Renal cortex interstitium (tissue), 11 donors: ENCODE results near the gene CST9. TPM values are rescaled to one million over a fixed set of nuclear protein-coding genes. Genes with fewer than 3 reads are reported as not detected.
"Not testable (repeated sequence)": the region's sequence is repeated elsewhere in the genome, so short reads cannot be mapped to it uniquely, and the experiment has no call there.

Experiments
- DNase-seq, 11 donors: peaks; one replicate each; pipeline ENCODE4 v3.0.0-alpha.2; 2013; ENCODE audit warnings: low read depth in 9 of 11, low spot score in 4 of 11; ENCODE audit errors: extremely low read depth in 1 of 11
- polyA plus RNA-seq, 3 donors: library from polyadenylated mRNA; unstranded; fragments of 120-200 nt; gene quantifications; one replicate each; pipeline ENCODE4 v1.2.1, GENCODE V29; 2013; ENCODE audit not compliant: insufficient read length in 3 of 3

The CST9 gene
- polyA plus RNA-seq, 3 donors = 0.09 TPM; not detected in 2

DNA sequence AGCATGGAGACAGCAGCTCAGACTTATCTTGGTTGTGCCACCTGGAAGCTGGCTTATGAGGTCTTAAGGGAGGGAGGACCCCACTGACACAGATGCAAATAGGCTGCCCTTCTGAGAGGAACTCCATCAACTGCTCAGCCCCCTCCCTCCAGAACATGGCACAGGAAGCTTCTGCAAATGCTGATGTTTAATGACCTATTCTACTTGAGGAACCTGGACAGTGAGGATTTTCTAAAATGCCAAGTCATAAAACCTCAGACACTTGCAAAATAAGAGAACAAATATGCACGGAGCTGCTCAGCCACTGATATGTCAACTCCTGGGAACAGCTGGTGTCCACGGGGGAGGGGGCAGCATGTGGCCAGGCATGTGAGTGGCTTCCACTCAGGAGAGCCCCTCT is 3.5 kb downstream of the CST9 start:
- no peak for DNase-seq

DNA sequence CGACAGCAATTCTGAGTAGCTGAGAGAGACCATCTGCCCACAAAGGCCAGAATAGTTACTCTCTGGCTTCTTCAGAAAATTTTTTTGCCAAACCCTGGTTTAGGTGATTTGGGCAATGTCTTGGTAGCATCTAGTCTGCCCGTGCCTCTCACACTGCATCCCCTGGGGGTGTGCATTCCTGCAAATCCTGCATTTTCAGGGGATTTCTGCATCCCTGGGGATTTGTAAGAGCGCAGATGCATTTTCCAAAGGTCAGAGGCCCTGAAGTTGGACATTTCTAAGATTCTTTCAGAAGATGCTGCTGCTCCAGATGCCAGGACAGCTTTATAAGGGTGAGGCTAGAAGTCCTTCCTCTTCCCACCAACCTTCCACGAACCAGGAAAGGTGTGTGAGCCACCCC is 4.0 kb downstream of the CST9 start:
- DNase-seq = no peak

DNA sequence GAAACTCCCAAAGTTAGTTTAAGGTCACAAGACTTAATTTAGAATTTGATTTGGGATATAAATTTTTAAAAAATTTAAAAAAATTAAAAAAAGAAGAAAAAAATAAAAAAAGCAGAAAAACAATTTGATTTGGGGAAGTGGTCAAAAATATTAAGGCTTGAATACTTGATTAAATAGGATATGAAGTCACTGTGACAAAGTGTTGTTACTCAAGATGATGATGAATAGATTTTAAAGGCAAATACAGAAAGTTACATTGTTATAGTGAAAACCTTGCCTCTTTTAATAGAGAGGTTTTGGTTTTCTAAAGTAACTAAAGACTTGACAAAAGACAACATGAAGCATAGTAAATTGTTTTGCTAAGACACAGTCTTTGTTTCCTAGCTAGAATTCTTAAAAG is 7.2 kb downstream of the CST9 start:
- DNase-seq = no peak

- DNase-seq = no peak
Measured at GRCh38 chr20:23596579-23597250, 9.0 kb downstream of the CST9 start.

- no peak for DNase-seq
Measured at GRCh38 chr20:23595941-23596340, 9.8 kb downstream of the CST9 start.

GRCh38 chr20:23588434-23589403 is 17.0 kb downstream of the CST9 start:
- no peak for DNase-seq

GRCh38 chr20:23587631-23588030 is 18.1 kb downstream of the CST9 start:
- DNase-seq = no peak

GRCh38 chr20:23586735-23587525 is 18.8 kb downstream of the CST9 start:
- no peak for DNase-seq

GRCh38 chr20:23585808-23586734 is 19.6 kb downstream of the CST9 start:
- no peak for DNase-seq

GRCh38 chr20:23585449-23585807 is 20.3 kb downstream of the CST9 start:
- no peak for DNase-seq

DNA sequence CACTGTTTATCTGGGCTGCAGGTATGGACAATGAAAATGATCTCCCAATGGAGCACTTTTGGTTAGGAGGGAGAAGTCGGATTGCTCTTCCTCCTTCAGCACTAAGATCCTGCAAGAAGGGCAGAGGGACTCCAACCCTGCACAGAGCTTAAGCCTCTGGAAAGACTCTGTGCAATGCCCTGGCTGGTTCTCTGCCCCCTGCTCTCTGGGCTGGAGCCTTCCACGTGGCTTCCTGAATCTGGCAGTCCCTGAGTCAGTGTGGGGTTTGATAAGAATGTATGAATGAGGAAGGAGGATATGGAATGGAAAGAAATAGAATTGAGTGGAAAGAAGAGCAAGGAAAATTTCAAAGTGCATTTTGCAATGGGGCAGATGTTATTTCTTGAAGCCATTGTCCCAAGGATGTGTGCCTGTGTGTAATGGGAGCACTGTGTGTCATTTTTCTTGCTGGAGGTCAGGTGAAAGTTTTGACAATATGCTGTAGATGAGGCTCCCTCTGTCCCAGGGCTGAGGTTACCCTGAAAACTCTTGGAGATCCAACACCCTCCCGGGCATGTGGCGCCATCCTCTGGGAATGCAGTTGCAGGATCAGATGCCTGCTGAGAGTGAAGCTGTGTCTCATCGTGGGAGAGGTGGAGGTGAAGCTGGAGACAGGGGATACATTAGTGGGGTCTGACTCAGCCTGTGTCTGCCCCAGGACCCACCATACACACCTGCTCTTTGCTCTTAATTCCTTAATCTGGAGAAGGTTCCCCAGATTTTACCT is 21.1 kb downstream of the CST9 start:
- no peak for DNase-seq

DNA sequence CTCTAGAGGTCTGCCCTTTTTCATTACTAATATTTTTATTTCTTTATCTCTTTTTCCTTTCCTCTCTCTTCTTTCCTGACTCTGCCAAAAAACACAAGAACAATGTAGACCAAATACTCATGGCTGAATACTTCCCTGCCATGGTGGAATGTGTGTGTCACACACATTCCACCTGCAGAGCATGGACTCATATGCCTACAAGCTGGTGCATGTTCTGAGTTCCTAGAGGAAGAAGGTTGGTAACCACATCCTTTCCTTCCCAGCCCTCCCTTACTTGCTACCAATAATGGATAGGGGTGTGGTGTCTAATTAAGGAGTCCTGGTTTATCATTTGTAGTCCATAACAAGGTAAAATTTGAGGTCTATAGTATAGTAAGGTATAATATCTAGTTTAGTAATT is 22.2 kb downstream of the CST9 start:
- no peak for DNase-seq

GRCh38 chr20:23582293-23582692 is 23.4 kb downstream of the CST9 start:
- DNase-seq = no peak

DNA sequence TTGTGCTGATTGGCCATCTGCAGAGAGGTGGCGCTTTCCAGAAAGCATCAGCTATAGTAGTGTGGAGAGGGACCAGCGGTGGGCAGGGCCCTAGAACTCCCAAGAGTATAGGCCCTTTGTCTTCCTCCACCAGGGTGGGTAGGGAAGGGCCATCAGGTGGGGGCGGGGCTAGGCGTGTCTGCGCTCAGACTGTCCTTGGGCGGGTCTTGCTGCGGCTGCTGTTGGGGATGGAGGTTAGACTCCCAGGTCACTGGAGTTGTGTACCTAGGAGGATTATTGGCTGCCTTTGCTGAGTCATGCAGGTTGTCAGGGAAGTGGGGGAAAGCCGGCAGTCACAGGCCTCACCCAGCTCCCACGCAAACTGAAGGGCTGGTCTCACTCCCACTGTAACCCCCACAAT is 23.9 kb downstream of the CST9 start:
- not testable (repeated sequence) for DNase-seq

GRCh38 chr20:23574977-23575376 is 30.7 kb downstream of the CST9 start:
- DNase-seq = no peak

DNA sequence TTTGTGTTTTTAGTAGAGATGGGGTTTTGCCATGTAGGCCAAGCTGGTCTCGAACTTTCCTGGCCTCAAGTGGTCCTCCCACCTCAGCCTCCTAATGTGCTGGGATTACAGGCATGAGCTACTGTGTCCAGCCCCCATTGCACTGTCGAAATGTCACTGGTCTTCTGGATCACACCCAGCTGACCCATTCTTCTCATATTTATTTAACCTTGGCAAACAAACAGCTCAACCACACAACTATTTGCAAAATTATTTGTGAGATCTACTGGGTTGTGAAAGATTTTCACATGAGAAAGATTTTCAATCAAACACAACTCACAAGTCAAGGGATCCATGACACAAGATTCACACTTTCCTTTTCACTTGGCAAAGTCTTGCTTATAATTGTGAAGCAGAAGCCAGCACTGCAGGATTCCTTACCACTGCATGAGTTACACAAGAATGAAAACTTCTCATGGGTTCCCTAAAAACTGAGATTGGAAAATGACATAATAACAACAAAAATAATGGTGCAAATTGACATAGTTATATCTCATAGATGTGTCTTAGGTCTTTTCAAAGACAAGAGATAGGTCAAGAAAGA is 35.4 kb downstream of the CST9 start:
- DNase-seq = no peak

DNA sequence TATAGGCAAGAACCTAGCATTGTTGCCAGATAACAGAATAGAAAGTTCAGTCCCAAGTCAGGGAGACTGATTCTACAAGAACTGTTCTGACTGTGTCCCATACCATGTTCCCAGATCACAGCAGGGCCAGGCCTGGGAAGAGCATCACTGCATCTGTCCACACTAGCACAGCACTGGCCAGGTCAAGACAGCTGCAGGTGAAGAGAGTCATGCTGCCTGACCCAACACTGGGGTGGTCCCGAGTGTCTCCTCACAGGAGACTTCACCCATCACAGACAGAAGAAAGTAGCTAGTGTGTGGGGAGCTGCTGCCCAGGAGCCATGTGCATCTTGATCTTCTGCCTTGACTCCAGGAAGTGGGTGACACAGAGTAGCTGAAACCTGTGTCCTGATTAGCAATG is 36.1 kb downstream of the CST9 start:
- no peak for DNase-seq

- no peak for DNase-seq
Measured at GRCh38 chr20:23568971-23569330, 36.8 kb downstream of the CST9 start.
